AG04449 (cell line): ENCODE measurements around the gene CIBAR2.

ENCODE experiments used
- CTCF ChIA-PET: fragments of 350-600 bp; formaldehyde crosslinking; extraction: SDS; loops from one replicate; lab custom pipeline; 2021; ENCODE audit warnings: antibody characterized with exemption; lab: Yijun Ruan, JAX
- POLR2A ChIA-PET: fragments of 400-600, 350-600 bp; formaldehyde crosslinking; extraction: SDS; loops from one replicate; lab custom pipeline; 2020; ENCODE audit warnings: antibody characterized with exemption, inconsistent platforms; lab: Yijun Ruan, JAX
- DNase-seq: peaks from one replicate; pipeline ENCODE4 v3.0.0-alpha.2; 2010; ENCODE audit warnings: low read depth, low spot score
- H3K4me3 ChIP-seq: 2 replicates; pipeline ENCODE4 v1.5.1; 2011; ENCODE audit warnings: low read depth, mild to moderate bottlenecking, control low read depth, low read length
- TF ChIP-seq, protein P1 (sequence below): IDR thresholded peaks from one replicate; pipeline ENCODE4 v1.5.1; 2011; ENCODE audit warnings: mild to moderate bottlenecking, moderate library complexity, low read length, control low read depth, inconsistent platforms; ENCODE audit not compliant: insufficient read depth; ENCODE audit errors: missing control alignments

CIBAR2 gene

GRCh38 chr16:85081765-85082164 lies 30.5 kb downstream of the CIBAR2 start:
- no peak for DNase-seq
- ChIA-PET POLR2A (no interaction called here), CTCF (interaction anchor here (1.0 to 1.5 kb wide), 2 partner anchors 25 to 55 kb away, joined by 3 read pairs; no protein-coding TSS in a partner anchor)
- TF ChIP-seq, protein P1, sequence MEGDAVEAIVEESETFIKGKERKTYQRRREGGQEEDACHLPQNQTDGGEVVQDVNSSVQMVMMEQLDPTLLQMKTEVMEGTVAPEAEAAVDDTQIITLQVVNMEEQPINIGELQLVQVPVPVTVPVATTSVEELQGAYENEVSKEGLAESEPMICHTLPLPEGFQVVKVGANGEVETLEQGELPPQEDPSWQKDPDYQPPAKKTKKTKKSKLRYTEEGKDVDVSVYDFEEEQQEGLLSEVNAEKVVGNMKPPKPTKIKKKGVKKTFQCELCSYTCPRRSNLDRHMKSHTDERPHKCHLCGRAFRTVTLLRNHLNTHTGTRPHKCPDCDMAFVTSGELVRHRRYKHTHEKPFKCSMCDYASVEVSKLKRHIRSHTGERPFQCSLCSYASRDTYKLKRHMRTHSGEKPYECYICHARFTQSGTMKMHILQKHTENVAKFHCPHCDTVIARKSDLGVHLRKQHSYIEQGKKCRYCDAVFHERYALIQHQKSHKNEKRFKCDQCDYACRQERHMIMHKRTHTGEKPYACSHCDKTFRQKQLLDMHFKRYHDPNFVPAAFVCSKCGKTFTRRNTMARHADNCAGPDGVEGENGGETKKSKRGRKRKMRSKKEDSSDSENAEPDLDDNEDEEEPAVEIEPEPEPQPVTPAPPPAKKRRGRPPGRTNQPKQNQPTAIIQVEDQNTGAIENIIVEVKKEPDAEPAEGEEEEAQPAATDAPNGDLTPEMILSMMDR, result no peak
- no peak overlapping the region for H3K4me3 ChIP-seq

DNA sequence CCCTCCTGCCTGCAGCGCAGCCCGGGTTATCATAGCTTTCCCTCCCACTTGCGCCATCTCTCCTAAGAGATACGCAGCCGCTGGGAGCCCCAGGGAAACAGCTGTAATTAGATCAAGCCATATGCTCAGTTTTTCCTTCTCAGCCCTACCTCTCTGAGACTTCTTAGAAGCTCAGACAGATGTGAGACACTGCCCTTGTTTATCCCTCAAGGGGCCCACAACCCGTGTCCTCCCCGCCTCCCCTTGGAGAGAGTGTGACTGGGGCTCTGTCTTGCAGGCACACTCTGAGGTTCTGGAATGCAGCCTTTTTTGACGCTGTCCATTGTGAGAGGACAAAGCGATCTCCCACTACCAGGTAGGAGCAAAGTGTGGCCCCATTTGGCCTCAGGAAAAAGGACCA lies 31.2 kb downstream of the CIBAR2 start:
- POLR2A ChIA-PET, result no interaction called here
- CTCF ChIA-PET, result interaction anchor here (1.0 to 1.5 kb wide), 2 partner anchors 24 to 54 kb away, joined by 3 read pairs; no protein-coding TSS in a partner anchor
- TF ChIP-seq, protein P1, result no peak
- DNase-seq, result no peak
- H3K4me3 ChIP-seq, result no peak overlapping the region

DNA sequence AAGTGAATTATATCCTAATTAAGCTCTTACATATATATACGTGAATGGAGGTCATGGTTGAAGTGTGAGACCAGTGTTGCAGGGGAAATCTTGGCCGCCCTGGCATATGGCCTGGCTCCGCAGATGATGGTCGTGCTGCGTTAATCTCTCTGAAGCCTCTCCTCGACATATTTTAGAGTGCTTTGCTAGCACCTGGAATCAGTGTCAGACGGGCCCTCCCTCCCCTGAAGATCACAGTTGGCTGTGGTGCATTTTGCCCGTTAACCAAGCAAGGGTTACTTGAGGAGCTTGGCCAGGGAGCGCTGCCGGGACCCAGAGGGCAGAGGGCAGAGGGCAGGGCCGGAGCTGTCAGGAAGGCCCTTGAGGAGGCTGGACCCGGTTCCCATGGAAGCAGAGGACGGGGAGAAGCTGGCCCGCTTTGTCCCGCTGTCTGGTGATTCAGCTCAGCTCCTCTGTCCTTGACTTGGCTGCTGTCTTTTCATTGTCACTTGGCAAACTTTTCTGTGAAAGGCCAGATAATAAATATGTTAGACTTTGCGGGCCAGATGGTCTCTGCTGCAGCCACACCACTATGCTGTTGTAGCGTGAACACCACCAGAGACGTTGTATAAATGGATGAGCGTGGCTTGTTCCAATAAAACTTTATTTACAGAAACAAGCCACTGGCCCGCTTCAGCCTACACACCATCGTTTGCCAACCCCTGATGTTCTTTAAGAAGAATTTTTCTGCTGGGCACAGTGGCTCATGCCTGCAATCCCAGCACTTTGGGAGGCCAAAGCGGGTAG lies 32.3 kb downstream of the CIBAR2 start:
- POLR2A ChIA-PET, result no interaction called here
- TF ChIP-seq, protein P1, result no peak
- H3K4me3 ChIP-seq, result no peak overlapping the region
- CTCF ChIA-PET, result interaction anchor here (0.9 to 1.5 kb wide), 3 partner anchors 24 to 53 kb away, joined by 3 to 4 read pairs (median 4); no protein-coding TSS in a partner anchor
- no peak for DNase-seq

- no peak for DNase-seq
- TF ChIP-seq, protein P1, result no peak
- ChIA-PET POLR2A (no interaction called here), CTCF (interaction anchor here (1.4 kb wide), 1 partner anchor 23 kb away, joined by 4 read pairs; no protein-coding TSS in a partner anchor)
- no peak overlapping the region for H3K4me3 ChIP-seq
Observed at GRCh38 chr16:85078952-85079351, 33.3 kb downstream of the CIBAR2 start.

GRCh38 chr16:85078226-85078625 lies 34.0 kb downstream of the CIBAR2 start:
- DNase-seq, result no peak
- no peak overlapping the region for H3K4me3 ChIP-seq
- CTCF ChIA-PET, result interaction anchor here (0.9 to 1.4 kb wide), 2 partner anchors 8 to 22 kb away, joined by 4 read pairs; no protein-coding TSS in a partner anchor
- POLR2A ChIA-PET, result no interaction called here
- TF ChIP-seq, protein P1, result no peak

- H3K4me3 ChIP-seq, result no peak overlapping the region
- ChIA-PET POLR2A (no interaction called here), CTCF (interaction anchor here (0.9 kb wide), 1 partner anchor 9 kb away, joined by 4 read pairs; no protein-coding TSS in a partner anchor)
- TF ChIP-seq, protein P1, result no peak
- no peak for DNase-seq
Observed at GRCh38 chr16:85077576-85078125, 34.6 kb downstream of the CIBAR2 start.
